Right lung (tissue), 5 donors: Measurements from ENCODE around the gene ZSCAN22. TPM values are rescaled to one million over a fixed set of nuclear protein-coding genes. Genes with fewer than 3 reads are reported as not detected.

Source experiments
- polyA plus RNA-seq, 5 donors: library from polyadenylated mRNA; unstranded; fragments of 120-200 nt; gene quantifications; one replicate each; pipeline versions ENCODE4 v1.2.1 to v1.2.3, GENCODE V29; 2013; ENCODE audit warnings: inconsistent platforms in 1 of 5, low replicate concordance in 1 of 5; ENCODE audit not compliant: insufficient read length in 5 of 5, insufficient read depth in 1 of 5

The ZSCAN22 gene
- polyA plus RNA-seq, 5 donors = 3.6 to 4.5 (median 3.9) TPM

Other genes starting within 250 kb of the ZSCAN22 start
- gene ZSCAN18, start 228.8 kb upstream of the ZSCAN22 start, polyA plus RNA-seq = 10 to 100 TPM; 70.8 to 94.7 (median 88.9) TPM
- gene ZNF329, start 176.2 kb upstream of the ZSCAN22 start, polyA plus RNA-seq = 10 to 100 TPM; 16.5 to 22.7 (median 19.8) TPM
- gene ZNF274, start 143.9 kb upstream of the ZSCAN22 start, polyA plus RNA-seq = 10 to 100 TPM; 15.9 to 23.2 (median 21.8) TPM
- gene ZNF544, start 98.1 kb upstream of the ZSCAN22 start, polyA plus RNA-seq = 10 to 100 TPM; 29.3 to 41.2 (median 39.0) TPM
- gene ZNF8, start 48.0 kb upstream of the ZSCAN22 start, polyA plus RNA-seq = 10 to 100 TPM in 1 of 5 donors, 1 to 10 TPM in 4; 7.0 to 10.4 (median 9.7) TPM
- gene ERVK3-1, start 21.6 kb upstream of the ZSCAN22 start, polyA plus RNA-seq = 10 to 100 TPM; 50.7 to 57.1 (median 53.8) TPM
- 1 to 10 TPM in 3 of 5 donors, under 1 TPM in 2; 0.90 to 4.6 (median 1.9) TPM for gene A1BG, start 26.5 kb downstream of the ZSCAN22 start, polyA plus RNA-seq
- gene ZNF497, start 35.8 kb downstream of the ZSCAN22 start, polyA plus RNA-seq = 1 to 10 TPM; 2.5 to 4.7 (median 3.0) TPM
- gene ZNF837, start 54.0 kb downstream of the ZSCAN22 start, polyA plus RNA-seq = 1 to 10 TPM; 1.4 to 4.2 (median 2.2) TPM
- 1,000 to 10,000 TPM; 1,196 to 1,701 (median 1,259) TPM for gene RPS5, start 60.3 kb downstream of the ZSCAN22 start, polyA plus RNA-seq
- not detected for gene RNF225, start 68.7 kb downstream of the ZSCAN22 start, polyA plus RNA-seq
- gene ZNF584, start 81.7 kb downstream of the ZSCAN22 start, polyA plus RNA-seq = 10 to 100 TPM in 2 of 5 donors, 1 to 10 TPM in 3; 8.0 to 11.3 (median 9.9) TPM
- gene ZNF132, start 113.2 kb downstream of the ZSCAN22 start, polyA plus RNA-seq = 10 to 100 TPM in 4 of 5 donors, 1 to 10 TPM in 1; 7.8 to 11.3 (median 10.7) TPM
- 1 to 10 TPM; 4.6 to 8.0 (median 6.7) TPM for gene ZNF324B, start 124.6 kb downstream of the ZSCAN22 start, polyA plus RNA-seq
- gene ZNF324, start 140.1 kb downstream of the ZSCAN22 start, polyA plus RNA-seq = 10 to 100 TPM in 1 of 5 donors, 1 to 10 TPM in 4; 6.8 to 10.1 (median 8.5) TPM
- 10 to 100 TPM; 12.0 to 16.5 (median 14.0) TPM for gene ZNF446, start 149.4 kb downstream of the ZSCAN22 start, polyA plus RNA-seq
- gene SLC27A5, start 185.0 kb downstream of the ZSCAN22 start, polyA plus RNA-seq = 1 to 10 TPM; 5.8 to 9.5 (median 7.8) TPM
- gene ZBTB45, start 192.8 kb downstream of the ZSCAN22 start, polyA plus RNA-seq = 10 to 100 TPM in 2 of 5 donors, 1 to 10 TPM in 3; 7.2 to 17.2 (median 9.1) TPM
- gene TRIM28, start 217.1 kb downstream of the ZSCAN22 start, polyA plus RNA-seq = 100 to 1,000 TPM; 459 to 685 (median 528) TPM
- 100 to 1,000 TPM in 1 of 5 donors, 10 to 100 TPM in 4; 83.6 to 114 (median 94.7) TPM for gene CHMP2A, start 228.1 kb downstream of the ZSCAN22 start, polyA plus RNA-seq
- gene UBE2M, start 231.6 kb downstream of the ZSCAN22 start, polyA plus RNA-seq = 10 to 100 TPM; 64.8 to 90.5 (median 77.1) TPM
- gene MZF1, start 246.3 kb downstream of the ZSCAN22 start, polyA plus RNA-seq = 10 to 100 TPM; 27.0 to 49.9 (median 40.9) TPM